ENCODE data around the gene TFRC. TPM values are rescaled to one million over a fixed set of nuclear protein-coding genes. Genes with fewer than 3 reads are reported as not detected.
A peak's percentile ranks its signal among the peaks of the same experiment; 100 is the strongest.
"Not testable (repeated sequence)": the region's sequence is repeated elsewhere in the genome, so short reads cannot be mapped to it uniquely, and the experiment has no call there.

TFRC gene
- total RNA-seq, 4 donors from 2014 or later = 102 to 200 (median 126) TPM

DNA sequence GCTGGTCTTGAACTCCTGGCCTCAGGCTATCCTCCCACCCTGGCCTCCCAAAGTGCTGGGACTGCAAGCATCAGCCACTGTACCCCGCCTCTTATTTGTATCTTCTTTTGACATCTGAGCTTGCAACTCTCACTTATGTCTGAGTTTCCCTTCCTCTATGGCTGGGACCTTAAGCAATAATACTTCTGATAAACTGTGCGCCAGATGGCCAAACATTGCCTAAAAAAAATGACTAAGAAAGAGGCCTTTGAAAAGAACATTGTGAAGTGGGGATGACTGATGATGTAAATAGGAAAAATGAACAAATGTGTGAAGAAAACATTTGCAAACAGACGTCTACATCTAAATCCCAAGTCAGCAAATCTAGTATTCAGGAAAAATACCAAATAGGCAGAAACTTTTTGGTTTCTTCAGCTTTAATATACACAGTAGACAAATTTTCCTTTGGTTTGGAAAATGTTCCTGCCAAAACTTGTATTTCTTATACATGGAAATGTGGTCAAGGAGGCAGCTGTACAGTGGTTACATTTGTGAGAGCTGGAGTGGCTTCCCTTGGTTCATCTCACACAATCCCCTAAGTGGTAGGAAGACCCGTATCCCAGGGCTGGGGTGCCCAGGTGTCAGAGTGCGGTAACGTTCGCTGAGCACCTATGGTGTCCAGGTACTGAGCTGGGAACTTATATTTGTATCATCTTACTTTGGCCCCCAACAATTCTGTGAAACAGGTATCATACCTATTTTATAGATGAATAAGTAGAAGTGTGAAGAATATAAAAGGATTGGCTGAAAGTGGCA lies 11.6 kb upstream of the TFRC start:
- Histone ChIP-seq H3K36me3 (no peaks in the 10 kb centered on the region), H3K4me3 (no peak overlapping the region), H3K27ac (no peak overlapping the region), H3K27me3 (no peaks in the 10 kb centered on the region), H3K4me1 (peaks cover 0 to 10% (median 2%) of the 10 kb centered on the region in 4 donors), H3K9me3 (no peaks in the 10 kb centered on the region)
- TF ChIP-seq POLR2A (IDR thresholded peaks at IDR 0.05) = no peak
- DNase-seq = no peak

- Histone ChIP-seq H3K27ac (no peak overlapping the region), H3K36me3 (no peaks in the 10 kb centered on the region), H3K4me3 (no peak overlapping the region), H3K9me3 (no peaks in the 10 kb centered on the region), H3K27me3 (no peaks in the 10 kb centered on the region), H3K4me1 (peaks cover 0 to 3% (median 0%) of the 10 kb centered on the region in 4 donors)
- TF ChIP-seq, protein P1, sequence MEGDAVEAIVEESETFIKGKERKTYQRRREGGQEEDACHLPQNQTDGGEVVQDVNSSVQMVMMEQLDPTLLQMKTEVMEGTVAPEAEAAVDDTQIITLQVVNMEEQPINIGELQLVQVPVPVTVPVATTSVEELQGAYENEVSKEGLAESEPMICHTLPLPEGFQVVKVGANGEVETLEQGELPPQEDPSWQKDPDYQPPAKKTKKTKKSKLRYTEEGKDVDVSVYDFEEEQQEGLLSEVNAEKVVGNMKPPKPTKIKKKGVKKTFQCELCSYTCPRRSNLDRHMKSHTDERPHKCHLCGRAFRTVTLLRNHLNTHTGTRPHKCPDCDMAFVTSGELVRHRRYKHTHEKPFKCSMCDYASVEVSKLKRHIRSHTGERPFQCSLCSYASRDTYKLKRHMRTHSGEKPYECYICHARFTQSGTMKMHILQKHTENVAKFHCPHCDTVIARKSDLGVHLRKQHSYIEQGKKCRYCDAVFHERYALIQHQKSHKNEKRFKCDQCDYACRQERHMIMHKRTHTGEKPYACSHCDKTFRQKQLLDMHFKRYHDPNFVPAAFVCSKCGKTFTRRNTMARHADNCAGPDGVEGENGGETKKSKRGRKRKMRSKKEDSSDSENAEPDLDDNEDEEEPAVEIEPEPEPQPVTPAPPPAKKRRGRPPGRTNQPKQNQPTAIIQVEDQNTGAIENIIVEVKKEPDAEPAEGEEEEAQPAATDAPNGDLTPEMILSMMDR (IDR thresholded peaks at IDR 0.05) = no peak
- TF ChIP-seq POLR2A (IDR thresholded peaks at IDR 0.05) = no peak
- no peak for DNase-seq
Measured at GRCh38 chr3:196087906-196088305, 6.0 kb upstream of the TFRC start.

DNA sequence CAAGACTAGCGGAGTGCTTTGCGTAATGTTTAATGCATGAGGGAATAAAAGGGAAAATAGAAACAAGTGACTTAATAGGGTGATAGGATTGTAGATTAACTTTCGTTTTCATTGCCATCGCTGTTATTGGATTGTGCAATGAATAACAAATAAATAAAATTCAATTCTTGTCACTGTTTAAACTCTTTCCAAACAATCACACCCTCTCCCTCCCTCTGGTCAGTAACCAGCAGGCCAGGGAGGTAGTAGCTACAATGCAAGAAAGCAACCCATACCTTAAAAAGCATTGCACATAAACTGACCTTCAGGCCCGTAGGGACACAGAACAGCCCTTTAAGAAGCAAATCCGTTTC lies 705 bp upstream of the TFRC start:
- H3K27ac ChIP-seq = peak overlapping the region; percentile 94 to 99 (median 96)
- no peaks in the 10 kb centered on the region for H3K27me3 ChIP-seq
- H3K4me3 ChIP-seq = peak overlapping the region; percentile 70 to 94 (median 80)
- TF ChIP-seq POLR2A (IDR thresholded peaks at IDR 0.05) = no peak
- TF ChIP-seq, protein P1 (IDR thresholded peaks at IDR 0.05) = no peak
- H3K4me1 ChIP-seq = peaks cover 0 to 28% (median 0%) of the 10 kb centered on the region in 4 donors
- no peaks in the 10 kb centered on the region for H3K36me3 ChIP-seq
- peaks cover 0 to 4% (median 0%) of the 10 kb centered on the region in 4 donors for H3K9me3 ChIP-seq
- DNase-seq = no peak

- peak; percentile 61 to 85 (median 83) for DNase-seq
- H3K9me3 ChIP-seq = peaks cover 0 to 4% (median 0%) of the 10 kb centered on the region in 4 donors
- H3K36me3 ChIP-seq = peaks cover 0 to 8% (median 0%) of the 10 kb centered on the region in 3 donors
- H3K4me1 ChIP-seq = peaks cover 0 to 29% (median 0%) of the 10 kb centered on the region in 4 donors
- peak overlapping the region; percentile 94 to 99 (median 96) for H3K27ac ChIP-seq
- TF ChIP-seq, protein P1 (IDR thresholded peaks at IDR 0.05) = no peak
- H3K4me3 ChIP-seq = peak overlapping the region; percentile 70 to 94 (median 80)
- H3K27me3 ChIP-seq = no peaks in the 10 kb centered on the region
Measured at GRCh38 chr3:196081002-196081833, 672 bp downstream of the TFRC start.

DNA sequence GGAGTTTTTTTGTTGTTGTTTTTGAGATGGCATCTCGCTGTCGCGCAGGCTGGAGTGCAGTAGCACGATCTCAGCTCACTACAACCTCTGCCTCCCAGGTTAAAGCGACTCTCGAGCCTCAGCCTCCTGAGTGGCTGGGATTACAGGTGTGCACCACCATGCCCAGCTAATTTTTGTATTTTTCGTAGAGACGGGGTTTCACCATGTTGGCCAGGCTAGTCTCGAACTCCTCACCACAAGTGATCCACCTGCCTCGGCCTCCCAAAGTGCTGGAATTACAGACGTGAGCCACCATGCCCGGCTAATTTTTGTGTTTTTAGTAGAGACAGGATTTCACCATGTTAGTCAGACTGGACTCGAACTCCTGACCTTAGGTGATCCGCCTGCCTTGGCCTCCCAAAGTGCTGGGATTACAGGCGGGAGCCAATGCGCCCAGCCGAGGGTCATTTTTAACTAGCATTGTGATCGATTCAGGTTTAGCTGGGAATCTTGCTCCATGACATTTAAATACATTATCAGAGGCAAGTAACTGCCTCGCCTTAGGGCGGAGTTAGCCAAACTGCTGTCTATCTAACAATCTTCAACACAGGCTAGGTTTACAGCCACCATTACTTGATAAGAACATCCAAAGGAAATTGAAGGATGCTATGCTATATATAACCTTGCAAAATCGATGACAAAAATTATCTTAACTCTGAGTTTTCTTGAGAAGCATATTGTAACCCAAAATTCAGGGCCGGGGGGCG lies 1.6 kb downstream of the TFRC start:
- H3K27me3 ChIP-seq, H3K9me3 ChIP-seq: not testable (repeated sequence)
- Histone ChIP-seq H3K4me1 (peaks cover 0 to 29% (median 0%) of the 10 kb centered on the region in 4 donors), H3K27ac (peak overlapping the region; percentile 94 to 99 (median 96)), H3K36me3 (peaks cover 0 to 17% (median 0%) of the 10 kb centered on the region in 3 donors), H3K4me3 (peak overlapping the region; percentile 70 to 94 (median 80))
- peak in 2 of 3 donors; percentile 49 to 54 for DNase-seq

GRCh38 chr3:196079682-196080081 lies 2.2 kb downstream of the TFRC start:
- peak overlapping the region in 3 of 4 donors; percentile 70 to 83 (median 77) for H3K4me3 ChIP-seq
- peak overlapping the region in 2 of 4 donors; percentile 36 to 99 for H3K27ac ChIP-seq
- no peaks in the 10 kb centered on the region for H3K27me3 ChIP-seq
- peaks cover 0 to 29% (median 0%) of the 10 kb centered on the region in 4 donors for H3K4me1 ChIP-seq
- TF ChIP-seq POLR2A (IDR thresholded peaks at IDR 0.05) = no peak
- TF ChIP-seq, protein P1 (IDR thresholded peaks at IDR 0.05) = no peak
- H3K36me3 ChIP-seq = peaks cover 0 to 23% (median 0%) of the 10 kb centered on the region in 3 donors
- H3K9me3 ChIP-seq = peaks cover 0 to 4% (median 0%) of the 10 kb centered on the region in 4 donors
- no peak for DNase-seq
